ENCODE measurements around the gene HYAL3.

The HYAL3 gene

GRCh38 chr3:50298836-50299637 is at the start of gene HYAL3, which contains the start of gene NAA80:
Gene HYAL3, minus strand, starts transcription at chr3:50299405. Its CDS starts 3,803 bp downstream, at chr3:50295602.
Gene NAA80, minus strand, starts transcription at chr3:50299405. Its CDS starts 1,942 bp downstream, at chr3:50297463.
- TF ChIP-seq, protein P1, sequence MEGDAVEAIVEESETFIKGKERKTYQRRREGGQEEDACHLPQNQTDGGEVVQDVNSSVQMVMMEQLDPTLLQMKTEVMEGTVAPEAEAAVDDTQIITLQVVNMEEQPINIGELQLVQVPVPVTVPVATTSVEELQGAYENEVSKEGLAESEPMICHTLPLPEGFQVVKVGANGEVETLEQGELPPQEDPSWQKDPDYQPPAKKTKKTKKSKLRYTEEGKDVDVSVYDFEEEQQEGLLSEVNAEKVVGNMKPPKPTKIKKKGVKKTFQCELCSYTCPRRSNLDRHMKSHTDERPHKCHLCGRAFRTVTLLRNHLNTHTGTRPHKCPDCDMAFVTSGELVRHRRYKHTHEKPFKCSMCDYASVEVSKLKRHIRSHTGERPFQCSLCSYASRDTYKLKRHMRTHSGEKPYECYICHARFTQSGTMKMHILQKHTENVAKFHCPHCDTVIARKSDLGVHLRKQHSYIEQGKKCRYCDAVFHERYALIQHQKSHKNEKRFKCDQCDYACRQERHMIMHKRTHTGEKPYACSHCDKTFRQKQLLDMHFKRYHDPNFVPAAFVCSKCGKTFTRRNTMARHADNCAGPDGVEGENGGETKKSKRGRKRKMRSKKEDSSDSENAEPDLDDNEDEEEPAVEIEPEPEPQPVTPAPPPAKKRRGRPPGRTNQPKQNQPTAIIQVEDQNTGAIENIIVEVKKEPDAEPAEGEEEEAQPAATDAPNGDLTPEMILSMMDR (IDR thresholded peaks at IDR 0.05; ENCODE audit: control extremely low read depth, extremely low read depth, low read depth, missing control alignments) = peak; percentile 22
- CTCF ChIA-PET = interaction anchor here (0.8 to 3.5 kb wide), 16 partner anchors 10 to 71 kb away, joined by 3 to 23 read pairs (median 4); no protein-coding TSS in a partner anchor
- POLR2A ChIA-PET = interaction anchor here (0.6 to 2.2 kb wide), 9 partner anchors 19 to 1201 kb away, joined by 3 to 13 read pairs (median 5); partner anchors contain the start of gene GNAI2
- peak; percentile 99 for DNase-seq (ENCODE audit: extremely low spot score)

DNA sequence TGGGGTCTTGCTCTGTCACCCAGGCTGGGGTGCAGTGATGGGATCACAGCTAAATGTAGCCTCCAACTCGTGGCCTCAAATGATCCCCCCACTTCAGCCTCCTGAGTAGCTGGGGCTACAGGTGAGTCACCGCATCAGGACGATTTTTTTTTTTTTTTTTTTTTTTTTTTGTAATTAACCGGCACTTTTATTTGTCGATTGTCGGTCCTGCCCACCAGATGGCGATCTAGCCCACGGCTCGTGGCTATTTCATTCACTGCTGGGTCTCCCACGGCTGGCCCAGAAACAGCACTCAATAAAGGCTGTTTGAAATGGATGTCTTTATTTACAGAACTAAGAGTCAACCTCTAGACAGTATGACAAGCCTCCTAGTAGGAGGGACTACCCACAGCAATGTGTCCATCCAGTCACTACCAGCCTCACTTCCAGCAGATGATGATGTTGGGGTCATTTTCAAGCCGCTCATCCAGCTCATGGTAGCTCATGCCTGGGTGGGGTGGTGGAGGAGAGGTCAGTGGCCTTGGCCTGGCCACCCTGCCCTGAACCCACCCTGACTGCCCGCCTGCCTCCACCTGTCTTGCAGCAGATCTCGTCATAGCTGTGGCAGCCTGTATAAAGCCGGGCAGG is 48.1 kb upstream of the HYAL3 start:
- CTCF ChIA-PET = interaction anchor here (1.0 to 8.4 kb wide), 15 partner anchors 9 to 266 kb away, joined by 3 to 70 read pairs (median 5); partner anchors contain the start of genes CISH, HYAL3, NAA80 and RASSF1
- POLR2A ChIA-PET = interaction anchor here (0.6 to 1.2 kb wide), 2 partner anchors 10 to 221 kb away, joined by 4 to 5 read pairs; no protein-coding TSS in a partner anchor
- DNase-seq (ENCODE audit: extremely low spot score) = peak; percentile 63
- TF ChIP-seq, protein P1 (IDR thresholded peaks at IDR 0.05; ENCODE audit: control extremely low read depth, extremely low read depth, low read depth, missing control alignments) = peak; percentile 56

DNA sequence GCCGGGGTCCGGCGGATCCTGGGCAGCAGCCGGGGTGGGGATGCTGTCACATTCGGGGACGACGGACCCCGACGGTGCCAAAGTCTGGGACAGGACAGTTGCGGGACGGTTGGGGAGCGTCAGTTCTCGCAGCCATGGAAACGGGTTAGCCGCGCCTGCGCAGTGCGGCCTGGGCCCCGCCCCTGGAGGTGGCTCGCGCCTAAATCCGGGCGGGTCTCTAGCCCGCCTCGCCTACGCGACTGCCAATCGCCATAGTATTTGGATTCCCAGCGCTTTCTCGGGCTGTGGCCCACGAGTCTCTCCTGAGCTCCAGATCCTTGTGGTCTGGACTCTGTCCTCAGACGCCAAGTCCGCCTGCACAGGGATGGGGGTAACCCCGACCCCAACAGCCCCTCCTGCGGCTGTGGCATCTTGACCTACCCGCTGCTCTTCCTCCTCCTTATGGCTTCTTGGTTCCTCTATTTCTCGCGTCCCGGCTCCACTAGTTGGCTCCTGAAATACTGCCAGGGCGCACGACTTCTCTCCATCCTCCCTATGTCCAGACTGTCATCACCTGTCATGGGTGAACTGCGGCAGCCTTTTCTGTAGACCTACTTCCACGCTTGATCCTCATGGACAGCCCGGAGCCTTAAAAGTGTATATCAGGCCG is 46.5 kb upstream of the HYAL3 start, which contains the start of gene ZMYND10:
ZMYND10 (minus strand) TSS at position 147 of the 649 bp plus-strand sequence. CDS start 153 bp downstream, outside the sequence.
- POLR2A ChIA-PET = no interaction called here
- peak; percentile 85 for DNase-seq (ENCODE audit: extremely low spot score)
- CTCF ChIA-PET = interaction anchor here (0.9 to 8.4 kb wide), 3 partner anchors 9 to 197 kb away, joined by 3 to 70 read pairs (median 6); no protein-coding TSS in a partner anchor
- TF ChIP-seq, protein P1 (IDR thresholded peaks at IDR 0.05; ENCODE audit: control extremely low read depth, extremely low read depth, low read depth, missing control alignments) = no peak

DNA sequence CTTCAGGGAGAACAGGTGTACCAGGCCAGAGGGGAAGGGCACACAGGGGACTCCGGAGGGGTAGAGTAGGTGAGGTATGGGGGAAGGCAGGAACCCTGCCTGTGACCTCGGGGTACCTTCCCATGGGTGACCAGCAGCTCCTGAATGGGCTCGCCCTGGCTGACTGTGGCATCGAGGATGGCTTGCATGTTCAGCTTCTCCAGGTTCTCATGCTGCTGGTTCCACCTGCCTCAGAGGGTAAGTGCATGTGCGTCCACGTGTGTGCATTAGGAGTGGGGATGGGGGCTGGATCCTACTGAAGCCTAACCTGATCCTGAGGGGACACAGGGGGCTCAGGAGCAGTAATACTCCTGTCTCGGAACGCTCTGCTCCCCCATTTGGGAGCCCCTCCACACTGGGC is 45.8 kb upstream of the HYAL3 start:
- ChIA-PET CTCF (interaction anchor here (0.9 to 8.4 kb wide), 5 partner anchors 10 to 204 kb away, joined by 3 to 70 read pairs (median 6); no protein-coding TSS in a partner anchor), POLR2A (no interaction called here)
- TF ChIP-seq, protein P1 (IDR thresholded peaks at IDR 0.05; ENCODE audit: control extremely low read depth, extremely low read depth, low read depth, missing control alignments) = no peak
- no peak for DNase-seq (ENCODE audit: extremely low spot score)

- ChIA-PET POLR2A (no interaction called here), CTCF (interaction anchor here (1.3 to 8.4 kb wide), 6 partner anchors 10 to 206 kb away, joined by 3 to 70 read pairs (median 4); partner anchors contain the start of gene HYAL2)
- TF ChIP-seq, protein P1 (IDR thresholded peaks at IDR 0.05; ENCODE audit: control extremely low read depth, extremely low read depth, low read depth, missing control alignments) = no peak
- no peak for DNase-seq (ENCODE audit: extremely low spot score)
These were observed 43.8 kb upstream of the HYAL3 start for GRCh38 chr3:50342813-50343633.

Measured in GM10248 (cell line).